IMR-90 (cell line): ENCODE results near the gene CLEC9A. TPM values are rescaled to one million over a fixed set of nuclear protein-coding genes. Genes with fewer than 3 reads are reported as not detected.

Source experiments
- ATAC-seq: fragments of 200-7000 bp; cut with Tn5 transposase; 2 replicates; pipeline ENCODE4 v1.9.1; 2020; ENCODE audit warnings: low read depth, mild to moderate bottlenecking, moderate library complexity
- BruUV-seq: library from RNA; stranded (reverse); fragments of 400-500 nt; replicated peaks from 2 replicates; lab custom pipeline; 2021; lab: Mats Ljungman, UMichigan
- CTCF ChIA-PET: fragments of 300-600 bp; formaldehyde crosslinking; extraction: SDS; loops from one replicate; lab custom pipeline; 2021; ENCODE audit warnings: antibody characterized with exemption; lab: Yijun Ruan, JAX
- POLR2A ChIA-PET: fragments of 300-600 bp; sonication (Branson Sonifier 250); formaldehyde crosslinking; loops from one replicate; lab custom pipeline; 2022; ENCODE audit warnings: antibody characterized with exemption; ENCODE audit not compliant: unreplicated experiment; lab: Charles Lee
- DNase-seq: peaks from one replicate; pipeline ENCODE4 v3.0.0; 2013
- H2AFZ ChIP-seq: replicated peaks from 2 replicates; pipeline ENCODE3; 2013; ENCODE audit warnings: low read length, mild to moderate bottlenecking; ENCODE audit not compliant: poor library complexity
- H2AK5ac ChIP-seq: 2 replicates; pipeline ENCODE4 v1.6.1; 2013; ENCODE audit warnings: low read depth, low read length, inconsistent platforms
- H2AK9ac ChIP-seq: replicated peaks from 2 replicates; pipeline ENCODE3; 2013; ENCODE audit warnings: mild to moderate bottlenecking, low read depth, low read length, moderate library complexity; ENCODE audit not compliant: poor library complexity
- H2BK120ac ChIP-seq: 2 replicates; pipeline ENCODE4 v1.6.1; 2013; ENCODE audit warnings: low read depth, low read length, inconsistent platforms
- H2BK15ac ChIP-seq: 3 replicates; pipeline ENCODE4 v1.6.1; 2013; ENCODE audit warnings: low read depth, low read length, inconsistent platforms
- H2BK20ac ChIP-seq: 2 replicates; pipeline ENCODE4 v1.6.1; 2013; ENCODE audit warnings: low read depth, mild to moderate bottlenecking, inconsistent platforms, low read length, moderate library complexity
- H2BK5ac ChIP-seq: 2 replicates; pipeline ENCODE4 v1.6.1; 2013; ENCODE audit warnings: mild to moderate bottlenecking, low read depth, low read length, inconsistent platforms; ENCODE audit not compliant: poor library complexity, severe bottlenecking
- H3K14ac ChIP-seq: replicated peaks from 2 replicates; pipeline ENCODE4 v1.6.1; 2013; ENCODE audit warnings: low read depth, low read length, inconsistent platforms
- H3K18ac ChIP-seq: 2 replicates; pipeline ENCODE4 v1.6.1; 2013; ENCODE audit warnings: low read depth, low read length, control low read depth
- H3K23ac ChIP-seq: 2 replicates; pipeline ENCODE4 v1.6.1; 2013; ENCODE audit warnings: low read depth, low read length, inconsistent platforms
- H3K27ac ChIP-seq: 2 replicates; pipeline ENCODE4 v1.5.1; 2013; ENCODE audit warnings: mild to moderate bottlenecking, control low read depth, low read length; ENCODE audit not compliant: insufficient read depth
- H3K27me3 ChIP-seq: 2 replicates; pipeline ENCODE4 v1.6.1; 2013; ENCODE audit warnings: low read length; ENCODE audit not compliant: control insufficient read depth, insufficient read depth
- H3K36me3 ChIP-seq: 2 replicates; pipeline ENCODE4 v1.6.1; 2013; ENCODE audit warnings: low read length, mixed read lengths; ENCODE audit not compliant: control insufficient read depth, insufficient read depth
- H3K4ac ChIP-seq: 2 replicates; pipeline ENCODE4 v1.6.1; 2013; ENCODE audit warnings: low read depth, low read length, inconsistent platforms
- H3K4me1 ChIP-seq: 2 replicates; pipeline ENCODE4 v1.6.1; 2013; ENCODE audit warnings: low read length, mixed read lengths; ENCODE audit not compliant: control insufficient read depth, insufficient read depth
- H3K4me2 ChIP-seq: 2 replicates; pipeline ENCODE4 v1.6.1; 2013; ENCODE audit warnings: low read depth, mild to moderate bottlenecking, control low read depth, low read length, moderate library complexity
- H3K4me3 ChIP-seq: 2 replicates; pipeline ENCODE4 v1.5.1; 2013; ENCODE audit warnings: low read depth, mild to moderate bottlenecking, control low read depth, low read length, moderate library complexity; ENCODE audit not compliant: insufficient read depth
- H3K56ac ChIP-seq: 2 replicates; pipeline ENCODE4 v1.6.1; 2013; ENCODE audit warnings: low read length, inconsistent platforms; ENCODE audit not compliant: insufficient read depth; ENCODE audit errors: extremely low read depth
- H3K79me1 ChIP-seq, 2 experiments: 2 replicates each; pipeline ENCODE4 v1.6.1; 2013; ENCODE audit warnings: low read length in 2 of 2, inconsistent platforms in 1 of 2, low read depth in 1 of 2
- H3K9ac ChIP-seq: 2 replicates; pipeline ENCODE4 v1.6.1; 2013; ENCODE audit warnings: low read depth, low read length, control low read depth
- H3K9me1 ChIP-seq: 2 replicates; pipeline ENCODE4 v1.6.1; 2013; ENCODE audit warnings: low read length, inconsistent platforms; ENCODE audit not compliant: insufficient read depth
- H3K9me3 ChIP-seq: 2 replicates; pipeline ENCODE4 v1.6.1; 2013; ENCODE audit warnings: low read length; ENCODE audit not compliant: control insufficient read depth, insufficient read depth
- H4K20me1 ChIP-seq: 2 replicates; pipeline ENCODE4 v1.6.1; 2013; ENCODE audit warnings: low read length, inconsistent platforms; ENCODE audit not compliant: insufficient read depth
- H4K5ac ChIP-seq: 2 replicates; pipeline ENCODE4 v1.6.1; 2013; ENCODE audit warnings: mild to moderate bottlenecking, low read depth, low read length, control low read depth
- H4K8ac ChIP-seq, 2 experiments: 2 replicates each; pipeline ENCODE4 v1.6.1; 2013; ENCODE audit warnings: low read depth in 2 of 2, low read length in 2 of 2, control low read depth in 1 of 2, inconsistent platforms in 1 of 2
- H4K91ac ChIP-seq: 2 replicates; pipeline ENCODE4 v1.6.1; 2013; ENCODE audit warnings: low read depth, low read length, inconsistent platforms; ENCODE audit not compliant: insufficient read depth
- BHLHE40 ChIP-seq: fragments of 150-350 bp; IDR thresholded peaks from 2 replicates; pipeline ENCODE4 v1.6.1; 2016; ENCODE audit warnings: mild to moderate bottlenecking, low read depth, low read length
- CEBPB ChIP-seq: IDR thresholded peaks from 2 replicates; pipeline ENCODE4 v1.6.1; 2012; ENCODE audit warnings: low read depth, low read length, improper control_type of control experiment
- CHD1 ChIP-seq: IDR thresholded peaks from 2 replicates; pipeline ENCODE4 v1.6.1; 2012; ENCODE audit warnings: low read depth, low read length, improper control_type of control experiment
- FOS ChIP-seq: fragments of 150-350 bp; IDR thresholded peaks from 2 replicates; pipeline ENCODE4 v1.6.1; 2016; ENCODE audit warnings: low read depth, low read length
- MAFK ChIP-seq: IDR thresholded peaks from 2 replicates; pipeline ENCODE4 v1.6.1; 2012; ENCODE audit warnings: low read depth, low read length, improper control_type of control experiment
- MAZ ChIP-seq: IDR thresholded peaks from 2 replicates; pipeline ENCODE4 v1.6.1; 2012; ENCODE audit warnings: low read depth, mild to moderate bottlenecking, low read length, improper control_type of control experiment, moderate library complexity, borderline replicate concordance
- MXI1 ChIP-seq: IDR thresholded peaks from 2 replicates; pipeline ENCODE4 v1.6.1; 2012; ENCODE audit warnings: low read depth, mild to moderate bottlenecking, low read length, moderate library complexity, borderline replicate concordance
- NFE2L2 ChIP-seq: fragments of 150-350 bp; IDR thresholded peaks from 2 replicates; pipeline ENCODE4 v1.6.1; 2016; ENCODE audit warnings: low read depth, mild to moderate bottlenecking, low read length
- POLR2A ChIP-seq: IDR thresholded peaks from 2 replicates; pipeline ENCODE4 v1.6.1; 2012; ENCODE audit warnings: mild to moderate bottlenecking, low read depth, low read length
- RAD21 ChIP-seq: IDR thresholded peaks from 2 replicates; pipeline ENCODE4 v1.6.1; 2012; ENCODE audit warnings: low read length, improper control_type of control experiment
- RCOR1 ChIP-seq: IDR thresholded peaks from 2 replicates; pipeline ENCODE4 v1.6.1; 2012; ENCODE audit warnings: mild to moderate bottlenecking, low read length, improper control_type of control experiment; ENCODE audit not compliant: insufficient replicate concordance
- RFX5 ChIP-seq: IDR thresholded peaks from 2 replicates; pipeline ENCODE4 v1.8.0; 2012; ENCODE audit warnings: low read depth, mild to moderate bottlenecking, low read length, moderate library complexity
- SMC3 ChIP-seq: fragments of 150-350 bp; IDR thresholded peaks from 2 replicates; pipeline ENCODE4 v1.6.1; 2016; ENCODE audit warnings: low read depth, mild to moderate bottlenecking, antibody characterized with exemption, low read length, moderate library complexity
- dilution Hi-C: fragments of 300-500 bp; cut with HindIII; formaldehyde crosslinking; loops from one replicate; pipeline ENCODE4 v1.14.3; 2018; ENCODE audit warnings: low sequenced_read_pairs; ENCODE audit not compliant: unreplicated experiment
- in situ Hi-C: fragments of 300-500 bp; cut with MboI; formaldehyde crosslinking; loops from 3 replicates; pipeline ENCODE4 v1.14.3; 2019; ENCODE audit warnings: low sequenced_read_pairs, inconsistent platforms, mixed read lengths
- intact Hi-C: fragments of 100-400 bp; cut with micrococcal nuclease; formaldehyde crosslinking; loops from 2 replicates; pipeline ENCODE4 v1.10.0; 2022
- polyA plus RNA-seq, 3 experiments: library from polyadenylated mRNA; depleted of rRNA; stranded (reverse); fragments of >200 nt; gene quantifications; 2 replicates each; pipeline ENCODE4 v1.2.3, GENCODE V29; 2012; ENCODE audit warnings: low replicate concordance in 1 of 3
- total RNA-seq: library from RNA; depleted of rRNA; stranded (reverse); fragments of >200 nt; gene quantifications from 2 replicates; pipeline ENCODE4 v1.2.3, GENCODE V29; 2012
- TF ChIP-seq, protein P1 (sequence below): fragments of 150-350 bp; IDR thresholded peaks from 2 replicates; pipeline ENCODE4 v1.6.1; 2016; ENCODE audit warnings: low read depth, mild to moderate bottlenecking, low read length, moderate library complexity, borderline replicate concordance
- TF ChIP-seq, protein P2 (sequence below): conservative IDR thresholded peaks from 2 replicates; pipeline ENCODE4 v1.5.1; 2012; ENCODE audit warnings: mild to moderate bottlenecking, low read depth, low read length, improper control_type of control experiment
- TF ChIP-seq, protein P3 (sequence below): fragments of 150-350 bp; IDR thresholded peaks from 2 replicates; pipeline ENCODE4 v1.6.1; 2017; ENCODE audit warnings: mild to moderate bottlenecking, antibody characterized with exemption, low read length, low read depth

The CLEC9A gene
- total and polyA plus RNA-seq, 2 of the 4 experiments (the other 2 are of a cell fraction) = not detected

DNA sequence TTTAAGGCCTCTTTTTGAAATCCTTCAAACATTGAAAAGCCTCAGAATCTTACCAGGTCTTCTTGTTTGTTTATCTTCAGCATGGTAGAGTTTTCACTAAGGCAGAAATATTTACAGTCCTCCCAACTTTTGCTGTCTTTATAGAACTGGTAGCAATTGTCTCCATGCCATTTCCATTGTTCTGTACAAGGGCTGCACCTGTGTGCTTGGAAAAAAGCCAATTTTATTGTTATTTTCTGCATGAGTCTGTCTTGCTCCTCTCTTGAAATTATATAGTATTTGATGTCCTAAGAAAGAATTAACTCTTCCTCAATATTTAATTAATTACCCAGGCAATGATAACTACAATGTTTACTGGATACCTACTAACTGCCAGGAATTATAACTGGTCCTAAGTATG lies 45.0 kb downstream of the CLEC9A start:
- dilution Hi-C loops (no loop called here), in situ Hi-C loops (no loop called here), intact Hi-C loops (loop anchor here (1.0 kb wide), 1 partner anchor 22 kb away; no protein-coding TSS in a partner anchor)
- Histone ChIP-seq H2AK9ac (no peak overlapping the region), H4K8ac (no peak overlapping the region), H3K14ac (no peak overlapping the region), H2BK120ac (no peak overlapping the region), H3K27me3 (no peaks in the 10 kb centered on the region; the same call in 1 of the 2 replicates), H3K27ac (no peak overlapping the region), H2BK15ac (no peak overlapping the region), H3K18ac (no peak overlapping the region), H3K36me3 (no peaks in the 10 kb centered on the region), H2BK5ac (no peak overlapping the region), H3K4me1 (no peaks in the 10 kb centered on the region), H3K9me3 (no peaks in the 10 kb centered on the region), H3K56ac (no peak overlapping the region), H4K91ac (no peak overlapping the region), H3K9ac (no peak overlapping the region), H2AFZ (no peak overlapping the region), H3K4me2 (no peak overlapping the region), H4K5ac (no peak overlapping the region), H3K4ac (no peak overlapping the region), H3K4me3 (no peak overlapping the region), H3K9me1 (no peaks in the 10 kb centered on the region), H2AK5ac (no peak overlapping the region), H3K79me1 (no peaks in the 10 kb centered on the region), H3K23ac (no peak overlapping the region), H4K20me1 (no peaks in the 10 kb centered on the region), H2BK20ac (no peak overlapping the region)
- no TSS peak for BruUV-seq
- DNase-seq (no peak), ATAC-seq (no peak)
- TF ChIP-seq CEBPB (no peak), BHLHE40 (no peak), POLR2A (no peak), RAD21 (no peak), CHD1 (no peak), FOS (no peak), SMC3 (no peak), NFE2L2 (no peak), MAFK (no peak), RFX5 (no peak), MXI1 (no peak), RCOR1 (no peak), MAZ (no peak)
- TF ChIP-seq, protein P1, sequence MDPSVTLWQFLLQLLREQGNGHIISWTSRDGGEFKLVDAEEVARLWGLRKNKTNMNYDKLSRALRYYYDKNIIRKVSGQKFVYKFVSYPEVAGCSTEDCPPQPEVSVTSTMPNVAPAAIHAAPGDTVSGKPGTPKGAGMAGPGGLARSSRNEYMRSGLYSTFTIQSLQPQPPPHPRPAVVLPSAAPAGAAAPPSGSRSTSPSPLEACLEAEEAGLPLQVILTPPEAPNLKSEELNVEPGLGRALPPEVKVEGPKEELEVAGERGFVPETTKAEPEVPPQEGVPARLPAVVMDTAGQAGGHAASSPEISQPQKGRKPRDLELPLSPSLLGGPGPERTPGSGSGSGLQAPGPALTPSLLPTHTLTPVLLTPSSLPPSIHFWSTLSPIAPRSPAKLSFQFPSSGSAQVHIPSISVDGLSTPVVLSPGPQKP = no peak
- TF ChIP-seq, protein P2, sequence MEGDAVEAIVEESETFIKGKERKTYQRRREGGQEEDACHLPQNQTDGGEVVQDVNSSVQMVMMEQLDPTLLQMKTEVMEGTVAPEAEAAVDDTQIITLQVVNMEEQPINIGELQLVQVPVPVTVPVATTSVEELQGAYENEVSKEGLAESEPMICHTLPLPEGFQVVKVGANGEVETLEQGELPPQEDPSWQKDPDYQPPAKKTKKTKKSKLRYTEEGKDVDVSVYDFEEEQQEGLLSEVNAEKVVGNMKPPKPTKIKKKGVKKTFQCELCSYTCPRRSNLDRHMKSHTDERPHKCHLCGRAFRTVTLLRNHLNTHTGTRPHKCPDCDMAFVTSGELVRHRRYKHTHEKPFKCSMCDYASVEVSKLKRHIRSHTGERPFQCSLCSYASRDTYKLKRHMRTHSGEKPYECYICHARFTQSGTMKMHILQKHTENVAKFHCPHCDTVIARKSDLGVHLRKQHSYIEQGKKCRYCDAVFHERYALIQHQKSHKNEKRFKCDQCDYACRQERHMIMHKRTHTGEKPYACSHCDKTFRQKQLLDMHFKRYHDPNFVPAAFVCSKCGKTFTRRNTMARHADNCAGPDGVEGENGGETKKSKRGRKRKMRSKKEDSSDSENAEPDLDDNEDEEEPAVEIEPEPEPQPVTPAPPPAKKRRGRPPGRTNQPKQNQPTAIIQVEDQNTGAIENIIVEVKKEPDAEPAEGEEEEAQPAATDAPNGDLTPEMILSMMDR = no peak
- TF ChIP-seq, protein P3, sequence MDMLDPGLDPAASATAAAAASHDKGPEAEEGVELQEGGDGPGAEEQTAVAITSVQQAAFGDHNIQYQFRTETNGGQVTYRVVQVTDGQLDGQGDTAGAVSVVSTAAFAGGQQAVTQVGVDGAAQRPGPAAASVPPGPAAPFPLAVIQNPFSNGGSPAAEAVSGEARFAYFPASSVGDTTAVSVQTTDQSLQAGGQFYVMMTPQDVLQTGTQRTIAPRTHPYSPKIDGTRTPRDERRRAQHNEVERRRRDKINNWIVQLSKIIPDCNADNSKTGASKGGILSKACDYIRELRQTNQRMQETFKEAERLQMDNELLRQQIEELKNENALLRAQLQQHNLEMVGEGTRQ = no peak
- ChIA-PET POLR2A (no interaction called here), CTCF (no interaction called here)
